K562 (cell line): ENCODE data around the gene MGAT1. TPM values are rescaled to one million over a fixed set of nuclear protein-coding genes. Genes with fewer than 3 reads are reported as not detected.

ENCODE experiments used
- ATAC-seq: fragments of 200-7000 bp; cut with Tn5 transposase; 3 replicates; pipeline ENCODE4 v1.9.1; 2020; ENCODE audit warnings: moderate library complexity
- BruUV-seq: library from RNA; stranded (reverse); fragments of 400-500 nt; replicated peaks from 2 replicates; lab custom pipeline; 2021; lab: Mats Ljungman, UMichigan
- CTCF ChIA-PET: fragments of 300-600 bp; formaldehyde crosslinking; extraction: SDS; loops from one replicate; lab custom pipeline; 2021; ENCODE audit warnings: low intra/inter-chr PET ratio; lab: Yijun Ruan, JAX
- POLR2A ChIA-PET: fragments of 300-600, 350-650 bp; sonication (Branson Sonifier 250); formaldehyde crosslinking; extraction: SDS; loops from one replicate; lab custom pipeline; 2021; ENCODE audit warnings: antibody characterized with exemption, inconsistent platforms; lab: Yijun Ruan, JAX
- DNase-seq, 4 experiments: peaks; one replicate each; pipeline versions ENCODE4 v3.0.0 to v3.0.0-alpha.2; 2011 to 2018; ENCODE audit warnings: low spot score in 3 of 4, mixed read lengths in 3 of 4; ENCODE audit errors: extremely low read depth in 1 of 4
- FAIRE-seq: peaks from 2 replicates; lab custom pipeline; 2011; peaks lifted over from hg19 to GRCh38; lab: Jason Lieb, UNC
- H2AFZ ChIP-seq: 2 replicates; pipeline ENCODE4 v1.6.0; 2011; ENCODE audit warnings: low read depth, low read length, control low read depth, inconsistent platforms
- H3K27ac ChIP-seq: fragments of 200-600 bp; 3 replicates; pipeline ENCODE4 v1.8.0; 2011; ENCODE audit warnings: low read depth, mild to moderate bottlenecking, control low read depth, inconsistent platforms, low read length, moderate library complexity, mixed read lengths; ENCODE audit errors: extremely low read depth
- H3K27me3 ChIP-seq, 2 experiments: fragments of 300-600 bp in 1 of 2; 2 replicates in 1 of 2; 3 replicates in 1 of 2; pipeline versions ENCODE4 v1.6.0 to v1.8.0; 2011; ENCODE audit warnings: inconsistent platforms in 2 of 2, low read length in 2 of 2, mild to moderate bottlenecking in 1 of 2, mixed read lengths in 1 of 2, moderate library complexity in 1 of 2; ENCODE audit not compliant: control insufficient read depth in 2 of 2, insufficient read depth in 2 of 2
- H3K36me3 ChIP-seq: fragments of 300-600 bp; 3 replicates; pipeline ENCODE4 v1.8.0; 2011; ENCODE audit warnings: mild to moderate bottlenecking, low read length, inconsistent platforms; ENCODE audit not compliant: control insufficient read depth, insufficient read depth
- H3K4me1 ChIP-seq, 2 experiments: fragments of 200-600 bp in 1 of 2; replicated peaks in 1 of 2; 2 replicates in 1 of 2; 3 replicates in 1 of 2; pipeline versions ENCODE4 v1.5.1 to v1.8.0; 2011; ENCODE audit warnings: inconsistent platforms in 2 of 2, low read length in 2 of 2, mild to moderate bottlenecking in 1 of 2, mixed read lengths in 1 of 2, moderate library complexity in 1 of 2; ENCODE audit not compliant: control insufficient read depth in 2 of 2, insufficient read depth in 2 of 2
- H3K4me2 ChIP-seq: 2 replicates; pipeline ENCODE4 v1.6.1; 2011; ENCODE audit warnings: low read length, control low read depth, inconsistent platforms, mixed read lengths; ENCODE audit not compliant: insufficient read depth
- H3K4me3 ChIP-seq: fragments of 200-600 bp; sonication (generic), shearing (Covaris generic); 2 replicates; pipeline ENCODE4 v1.5.1; 2016; ENCODE audit warnings: control low read depth, inconsistent platforms
- H3K79me2 ChIP-seq: fragments of 200-600 bp; 3 replicates; pipeline ENCODE4 v1.8.0; 2011; ENCODE audit warnings: low read length, inconsistent platforms; ENCODE audit not compliant: control insufficient read depth, insufficient read depth
- H3K9ac ChIP-seq, 2 experiments: 2 replicates each; pipeline versions ENCODE4 v1.6.0 to v1.6.1; 2011; ENCODE audit warnings: low read depth in 2 of 2, low read length in 2 of 2, control low read depth in 1 of 2, inconsistent platforms in 1 of 2, mild to moderate bottlenecking in 1 of 2, mixed read lengths in 1 of 2; ENCODE audit not compliant: insufficient read depth in 1 of 2
- H3K9me1 ChIP-seq: one replicate; pipeline ENCODE4 v1.6.0; 2011; ENCODE audit warnings: inconsistent platforms, mild to moderate bottlenecking, low read length, moderate library complexity; ENCODE audit not compliant: control insufficient read depth, insufficient read depth
- H3K9me3 ChIP-seq: replicated peaks from 2 replicates; pipeline ENCODE4 v1.5.1; 2011; ENCODE audit warnings: low read depth, low read length, inconsistent platforms; ENCODE audit not compliant: control insufficient read depth, insufficient read depth
- H4K20me1 ChIP-seq: replicated peaks from 2 replicates; pipeline ENCODE4 v1.6.1; 2011; ENCODE audit warnings: low read length, inconsistent platforms, mixed read lengths; ENCODE audit not compliant: control insufficient read depth, insufficient read depth
- ARHGAP35 ChIP-seq: fragments of 450-650 bp; IDR thresholded peaks from 2 replicates; pipeline ENCODE4 v1.6.1; 2018; ENCODE audit not compliant: partially characterized antibody
- ATF1 ChIP-seq, 2 experiments: fragments of 450-650 bp in 1 of 2; IDR thresholded peaks; 2 replicates each; pipeline ENCODE4 v1.6.1; 2016; ENCODE audit warnings: missing compliant biosample characterization in 1 of 2, missing genetic modification characterization in 1 of 2
- CBFB ChIP-seq: sonication (generic); formaldehyde crosslinking; IDR thresholded peaks from 2 replicates; pipeline ENCODE4 v1.4.0; 2020; ENCODE audit warnings: mild to moderate bottlenecking, missing genetic modification reagents
- CREB1 ChIP-seq, 2 experiments: sonication (generic) in 1 of 2; formaldehyde crosslinking in 1 of 2; IDR thresholded peaks; 2 replicates each; pipeline versions ENCODE4 v1.6.1 to v1.8.0; 2012 to 2022; ENCODE audit warnings: inconsistent platforms in 1 of 2, mild to moderate bottlenecking in 1 of 2, missing genetic modification reagents in 1 of 2, moderate library complexity in 1 of 2
- IFI16 ChIP-seq: fragments of 250-450 bp; sonication (Bioruptor Pico); IDR thresholded peaks from 2 replicates; pipeline ENCODE4 v2.1.2; 2022; ENCODE audit warnings: mild to moderate bottlenecking, inconsistent platforms
- MAFG ChIP-seq: fragments of 450-650 bp; conservative IDR thresholded peaks from 2 replicates; pipeline ENCODE4 v1.6.1; 2016; ENCODE audit warnings: missing genetic modification characterization, missing compliant biosample characterization
- NKRF ChIP-seq: fragments of 450-650 bp; IDR thresholded peaks from 2 replicates; pipeline ENCODE4 v1.6.1; 2016; ENCODE audit warnings: borderline replicate concordance
- REST ChIP-seq, 2 experiments: fragments of 450-650 bp; formaldehyde crosslinking in 1 of 2; IDR thresholded peaks; 2 replicates each; pipeline versions ENCODE4 v1.4.0 to v1.6.1; 2014 to 2020; ENCODE audit warnings: mild to moderate bottlenecking in 2 of 2, borderline replicate concordance in 1 of 2, low read depth in 1 of 2
- SNIP1 ChIP-seq: fragments of 450-650 bp; IDR thresholded peaks from 2 replicates; pipeline ENCODE4 v1.7.1; 2017; ENCODE audit warnings: low read depth, mild to moderate bottlenecking
- ZNF165 ChIP-seq: fragments of 250-450 bp; sonication (Bioruptor Pico); IDR thresholded peaks from 2 replicates; pipeline ENCODE4 v1.4.0; 2020; ENCODE audit warnings: borderline replicate concordance
- ZNF717 ChIP-seq: fragments of 250-450 bp; sonication (Bioruptor Pico); IDR thresholded peaks from 2 replicates; pipeline ENCODE4 v1.5.0; 2021
- WGBS: fragments of 100-300 bp; shearing (Covaris generic); methylation state at CpG from one replicate; pipeline ENCODE4 v1.1.6; 2016; ENCODE audit warnings: low coverage, mixed read lengths; ENCODE audit not compliant: insufficient coverage; ENCODE audit errors: missing lambda C conversion rate; 5-methylcytosine and 5-hydroxymethylcytosine counted together
- in situ Hi-C: fragments of 300-500 bp; cut with MboI; formaldehyde crosslinking; loops from 4 replicates; pipeline ENCODE4 v1.15.0; 2018; ENCODE audit warnings: inconsistent platforms, mixed read lengths
- intact Hi-C: fragments of 100-400 bp; cut with micrococcal nuclease; formaldehyde crosslinking; loops from 2 replicates; pipeline ENCODE4 v1.14.2; 2022
- polyA plus RNA-seq, 8 experiments: library from polyadenylated mRNA; depleted of rRNA in 4 of 8; stranded (reverse) in 5 of 8; unstranded in 3 of 8; fragments of >200 nt; fragmentation: Nextera tagmentation in 2 of 8; fragmentation: Illumina TruSeq in 1 of 8; extraction: Ambion mirVana in 2 of 8; extraction: Trizol in 1 of 8; gene quantifications; 2 replicates each; pipeline versions ENCODE4 v1.2.1 to v1.2.3, GENCODE V29; 2011 to 2014; ENCODE audit warnings: inconsistent platforms in 1 of 8, missing spikeins in 1 of 8
- total RNA-seq, 7 experiments: library from RNA; depleted of rRNA in 6 of 7; stranded (reverse); fragments of >200 nt in 6 of 7; fragmentation: Illumina TruSeq in 2 of 7; extraction: Trizol in 2 of 7; gene quantifications; 2 replicates each; pipeline versions ENCODE4 v1.2.1 to v1.2.3, GENCODE V29; 2011 to 2021; ENCODE audit warnings: low replicate concordance in 1 of 7
- TF ChIP-seq, protein P1 (sequence below): fragments of 250-450 bp; sonication (Bioruptor Pico); IDR thresholded peaks from 2 replicates; pipeline ENCODE4 v1.9.0; 2021; ENCODE audit warnings: mild to moderate bottlenecking

The MGAT1 gene
- total and polyA plus RNA-seq, 9 of the 15 experiments (the other 6 are each of a cell fraction or from before 2014, with no cell fraction given): 3.9 to 82.7 (median 44.5) TPM

DNA sequence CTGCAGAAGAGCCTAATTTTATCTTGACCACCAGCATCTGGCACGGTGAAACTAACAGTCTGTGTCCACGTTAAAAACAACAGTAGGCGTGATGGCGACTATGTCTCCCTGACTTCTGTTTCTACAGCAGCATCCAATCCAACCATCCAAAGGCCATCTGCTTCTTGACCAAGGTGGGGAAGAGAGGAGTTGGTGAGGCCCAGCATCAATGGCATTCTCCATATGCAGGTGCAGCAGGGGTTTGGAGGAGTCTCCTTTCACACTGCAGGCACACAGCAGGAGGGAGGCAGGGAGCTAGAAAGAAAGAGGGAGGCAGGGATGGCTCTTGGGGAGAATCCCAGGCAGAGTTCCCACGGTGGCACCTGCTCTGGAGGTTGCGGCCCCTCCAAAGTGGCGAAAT is 27.0 kb downstream of the MGAT1 start:
- DNase-seq: no peak
- no TSS peak for BruUV-seq
- Histone ChIP-seq H3K4me3 (no peak overlapping the region), H3K9me1 (no peaks in the 10 kb centered on the region), H3K27me3 (no peaks in the 10 kb centered on the region), H4K20me1 (no peaks in the 10 kb centered on the region), H3K36me3 (no peaks in the 10 kb centered on the region), H2AFZ (0 out of 2 replicates have a peak overlapping the region, but pooled peaks have one; percentile 23), H3K9me3 (peaks cover 5% of the 10 kb centered on the region; the same call in 1 of the 2 replicates), H3K9ac (no peak overlapping the region), H3K27ac (no peak overlapping the region), H3K4me1 (peaks cover 4 to 15% of the 10 kb centered on the region in 2 experiments; a peak in 3 of 5 replicates), H3K79me2 (no peaks in the 10 kb centered on the region), H3K4me2 (no peak overlapping the region)
- no peak for ATAC-seq
- in situ Hi-C loops: no loop called here
- CTCF ChIA-PET: no interaction called here
- FAIRE-seq: no peak
- POLR2A ChIA-PET: no interaction called here
- WGBS: 21% methylated on average over 6 of the region's 7 CpGs
- intact Hi-C loops: no loop called here
- TF ChIP-seq CREB1 (IDR thresholded peaks at IDR 0.05): no peak
- TF ChIP-seq CREB1 (CRISPR knock-in tag; IDR thresholded peaks at IDR 0.05): no peak
- TF ChIP-seq ATF1 (CRISPR knock-in tag; IDR thresholded peaks at IDR 0.05): no peak
- no peak for TF ChIP-seq ATF1 (tag; IDR thresholded peaks at IDR 0.05)
- TF ChIP-seq REST (IDR thresholded peaks at IDR 0.05; ENCODE audit: borderline replicate concordance): no peak
- TF ChIP-seq REST (CRISPR knock-in tag; IDR thresholded peaks at IDR 0.05; ENCODE audit: low read depth): no peak
- no peak for TF ChIP-seq ARHGAP35
- TF ChIP-seq IFI16 (CRISPR knock-in tag): no peak
- TF ChIP-seq, protein P1, sequence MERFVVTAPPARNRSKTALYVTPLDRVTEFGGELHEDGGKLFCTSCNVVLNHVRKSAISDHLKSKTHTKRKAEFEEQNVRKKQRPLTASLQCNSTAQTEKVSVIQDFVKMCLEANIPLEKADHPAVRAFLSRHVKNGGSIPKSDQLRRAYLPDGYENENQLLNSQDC (CRISPR knock-in tag): no peak
- no peak for TF ChIP-seq CBFB
- no peak for TF ChIP-seq SNIP1
- TF ChIP-seq ZNF165: no peak
- TF ChIP-seq ZNF717: no peak
- no peak for TF ChIP-seq MAFG (tag)
- TF ChIP-seq NKRF: no peak
